K562 (cell line): ENCODE data around the gene NISCH.

Experiments
- PHF8 ChIP-seq: fragments of 200-600 bp; sonication (generic); IDR thresholded peaks from 2 replicates; pipeline ENCODE4 v1.6.1; 2012; ENCODE audit warnings: mixed run types, mild to moderate bottlenecking, inconsistent platforms, low read length, moderate library complexity, borderline replicate concordance
- ZBTB1 ChIP-seq: sonication (generic); formaldehyde crosslinking; IDR thresholded peaks from 2 replicates; pipeline ENCODE4 v1.8.1; 2023; ENCODE audit warnings: missing genetic modification reagents, low read depth, mild to moderate bottlenecking, borderline replicate concordance
- ZNF79 ChIP-seq: fragments of 250-450 bp; sonication (Bioruptor Pico); IDR thresholded peaks from 2 replicates; pipeline ENCODE4 v1.4.0; 2020; ENCODE audit warnings: low read depth, mild to moderate bottlenecking, moderate library complexity
- TF ChIP-seq, protein P1 (sequence below), 3 experiments: IDR thresholded peaks in 2 of 3; conservative IDR thresholded peaks in 1 of 3; 2 replicates each; pipeline ENCODE4 v1.5.1; 2011 to 2012; ENCODE audit warnings: low read length in 3 of 3, mild to moderate bottlenecking in 3 of 3, control low read depth in 2 of 3, improper control_type of control experiment in 1 of 3, inconsistent platforms in 1 of 3, low read depth in 1 of 3, mixed read lengths in 1 of 3, moderate library complexity in 1 of 3; ENCODE audit not compliant: insufficient read depth in 2 of 3

DNA sequence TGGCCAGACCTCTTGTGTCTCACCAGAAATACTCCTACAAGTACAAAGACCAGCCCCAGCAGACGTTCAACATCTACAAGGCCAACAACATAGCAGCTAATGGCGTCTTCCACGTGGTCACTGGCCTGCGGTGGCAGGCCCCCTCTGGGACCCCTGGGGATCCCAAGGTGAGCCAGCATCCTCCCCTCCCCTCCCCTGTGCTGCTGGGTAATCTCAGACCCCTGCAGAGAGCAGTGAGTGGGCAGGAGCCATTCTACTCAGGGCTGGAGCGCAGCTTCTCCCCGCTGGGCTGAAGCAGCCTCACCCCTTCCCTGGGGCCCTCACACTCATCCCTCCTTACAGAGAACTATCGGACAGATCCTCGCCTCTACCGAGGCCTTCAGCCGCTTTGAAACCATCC, 49.6 kb downstream of the NISCH start:
- TF ChIP-seq ZNF79 (CRISPR knock-in tag), result no peak
- TF ChIP-seq PHF8, result no peak
- TF ChIP-seq, protein P1, sequence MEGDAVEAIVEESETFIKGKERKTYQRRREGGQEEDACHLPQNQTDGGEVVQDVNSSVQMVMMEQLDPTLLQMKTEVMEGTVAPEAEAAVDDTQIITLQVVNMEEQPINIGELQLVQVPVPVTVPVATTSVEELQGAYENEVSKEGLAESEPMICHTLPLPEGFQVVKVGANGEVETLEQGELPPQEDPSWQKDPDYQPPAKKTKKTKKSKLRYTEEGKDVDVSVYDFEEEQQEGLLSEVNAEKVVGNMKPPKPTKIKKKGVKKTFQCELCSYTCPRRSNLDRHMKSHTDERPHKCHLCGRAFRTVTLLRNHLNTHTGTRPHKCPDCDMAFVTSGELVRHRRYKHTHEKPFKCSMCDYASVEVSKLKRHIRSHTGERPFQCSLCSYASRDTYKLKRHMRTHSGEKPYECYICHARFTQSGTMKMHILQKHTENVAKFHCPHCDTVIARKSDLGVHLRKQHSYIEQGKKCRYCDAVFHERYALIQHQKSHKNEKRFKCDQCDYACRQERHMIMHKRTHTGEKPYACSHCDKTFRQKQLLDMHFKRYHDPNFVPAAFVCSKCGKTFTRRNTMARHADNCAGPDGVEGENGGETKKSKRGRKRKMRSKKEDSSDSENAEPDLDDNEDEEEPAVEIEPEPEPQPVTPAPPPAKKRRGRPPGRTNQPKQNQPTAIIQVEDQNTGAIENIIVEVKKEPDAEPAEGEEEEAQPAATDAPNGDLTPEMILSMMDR (IDR thresholded peaks at IDR 0.05 in 2 of 3, conservative IDR thresholded peaks at IDR 0.05 in 1 of 3; ENCODE audit: insufficient read depth in 2 of 3, low read depth in 1 of 3, low read length in 3 of 3), result no peak
- no peak for TF ChIP-seq ZBTB1 (CRISPR knock-in tag)
